Activated naive CD8-positive, alpha-beta T cell treated with anti-CD3 and anti-CD28 coated beads for 36 hours (primary cell): ENCODE results near the gene AAK1. TPM values are rescaled to one million over a fixed set of nuclear protein-coding genes. Genes with fewer than 3 reads are reported as not detected.

Experiments
- DNase-seq: peaks from one replicate; pipeline ENCODE4 v3.0.0; 2021
- H3K27ac Mint-ChIP-seq: one replicate; pipeline ENCODE4 v1.8.0; 2022; ENCODE audit warnings: mild to moderate bottlenecking, moderate library complexity, mixed read lengths
- H3K27me3 Mint-ChIP-seq: one replicate; pipeline ENCODE4 v1.8.0; 2022; ENCODE audit warnings: mild to moderate bottlenecking, mixed read lengths
- H3K36me3 Mint-ChIP-seq: one replicate; pipeline ENCODE4 v1.8.0; 2021; ENCODE audit warnings: mild to moderate bottlenecking, mixed read lengths
- H3K4me1 Mint-ChIP-seq: one replicate; pipeline ENCODE4 v1.8.0; 2021; ENCODE audit warnings: mixed read lengths
- H3K4me3 Mint-ChIP-seq: one replicate; pipeline ENCODE4 v1.8.0; 2022; ENCODE audit warnings: mild to moderate bottlenecking, moderate library complexity, mixed read lengths
- H3K9me3 Mint-ChIP-seq: one replicate; pipeline ENCODE4 v1.8.0; 2022; ENCODE audit warnings: mixed read lengths
- total RNA-seq, 2 experiments: library from RNA; stranded (reverse); gene quantifications; one replicate each; pipeline ENCODE4 v1.2.3, GENCODE V29; 2021

Gene AAK1
- total RNA-seq, 2 experiments from 2014 or later: 78.3 to 85.4 TPM

DNA sequence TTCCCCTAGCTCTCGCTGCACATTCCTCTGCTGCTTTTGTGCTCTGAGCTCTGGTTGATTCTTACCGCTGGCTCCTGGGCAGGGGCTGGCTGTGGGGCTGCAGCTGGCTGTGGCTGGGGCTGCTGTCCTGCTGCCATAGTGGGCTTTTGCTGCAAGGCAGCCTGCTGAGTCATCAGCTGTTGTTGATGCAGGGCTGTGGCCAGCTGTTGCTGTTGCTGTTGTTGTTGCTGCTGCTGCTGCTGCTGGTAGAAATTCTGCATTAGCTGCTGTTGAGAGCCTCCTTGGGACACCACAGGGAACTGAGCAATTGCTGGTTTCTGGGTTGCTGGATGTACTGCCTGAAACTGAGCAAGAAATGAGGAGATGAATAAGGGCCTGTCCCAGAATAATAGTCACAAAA is 129.1 kb downstream of the AAK1 start:
- Mint-ChIP-seq H3K4me3 (no peak overlapping the region), H3K4me1 (peaks cover 2% of the 10 kb centered on the region), H3K27ac (no peak overlapping the region), H3K27me3 (no peaks in the 10 kb centered on the region), H3K36me3 (peaks cover 57% of the 10 kb centered on the region), H3K9me3 (peaks cover 5% of the 10 kb centered on the region)
- DNase-seq: no peak

DNA sequence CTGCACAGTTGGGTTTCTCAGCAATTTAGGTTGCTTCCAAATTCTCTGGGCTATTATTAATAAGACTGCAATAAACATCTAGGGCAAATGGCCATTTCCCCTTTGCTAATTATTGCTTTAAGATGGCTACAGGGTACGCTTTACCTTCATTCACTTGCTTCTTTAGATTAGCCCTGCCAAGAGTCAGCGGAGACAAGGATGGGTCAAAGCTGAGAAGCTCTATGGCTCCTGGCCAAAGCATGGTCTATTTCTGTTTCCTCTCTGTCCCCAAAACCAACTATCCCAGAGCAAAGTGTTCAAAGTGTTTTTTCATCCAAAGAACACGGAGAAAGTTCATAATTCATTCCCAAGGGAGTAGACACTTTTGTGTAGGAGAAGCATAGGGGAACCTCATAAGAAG is 131.1 kb downstream of the AAK1 start:
- no peak overlapping the region for H3K4me3 Mint-ChIP-seq
- peaks cover 66% of the 10 kb centered on the region for H3K36me3 Mint-ChIP-seq
- peaks cover 19% of the 10 kb centered on the region for H3K4me1 Mint-ChIP-seq
- H3K9me3 Mint-ChIP-seq: peaks cover 5% of the 10 kb centered on the region
- H3K27me3 Mint-ChIP-seq: no peaks in the 10 kb centered on the region
- no peak overlapping the region for H3K27ac Mint-ChIP-seq
- DNase-seq: no peak

DNA sequence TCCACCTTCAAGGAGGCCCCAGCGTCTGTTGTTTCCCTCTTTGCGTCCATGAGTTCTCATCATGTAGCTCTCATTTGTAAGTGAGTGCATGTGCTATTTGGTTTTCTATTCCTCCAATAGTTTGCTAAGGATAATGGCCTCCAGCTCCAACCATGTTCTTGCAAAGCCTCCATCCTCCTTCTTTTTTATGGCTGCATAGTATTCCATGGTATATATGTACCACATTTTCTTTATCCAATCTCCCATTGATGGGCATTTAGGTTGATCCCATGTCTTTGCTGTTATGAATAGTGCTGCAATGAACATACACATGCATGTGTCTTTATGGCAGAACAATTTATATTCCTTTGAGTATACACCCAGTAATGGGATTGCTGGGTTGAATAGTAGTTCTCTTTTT is 133.3 kb downstream of the AAK1 start:
- Mint-ChIP-seq H3K27me3 (no peaks in the 10 kb centered on the region), H3K27ac (peak overlapping the region; percentile 40), H3K4me3 (no peak overlapping the region), H3K4me1 (peaks cover 27% of the 10 kb centered on the region), H3K9me3 (peaks cover 5% of the 10 kb centered on the region), H3K36me3 (peaks cover 79% of the 10 kb centered on the region)
- no peak for DNase-seq

DNA sequence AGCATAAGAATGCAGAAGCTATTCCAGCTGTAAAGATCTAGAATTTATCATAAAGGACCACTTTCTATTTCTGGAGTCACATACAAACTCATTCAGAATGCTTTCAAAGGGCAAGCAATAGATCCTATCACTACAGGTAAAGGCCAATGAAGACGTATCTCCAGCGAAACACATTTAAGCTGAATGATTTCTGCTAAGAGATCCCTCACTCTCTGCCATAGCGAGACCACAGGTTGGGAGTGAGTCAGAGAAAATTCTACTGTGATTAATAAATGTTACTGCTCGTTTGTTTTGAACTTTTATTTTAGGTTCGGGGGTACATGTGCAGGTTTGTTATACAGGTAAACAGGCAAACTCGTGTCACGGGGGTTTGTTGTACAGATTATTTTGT is 133.8 kb downstream of the AAK1 start:
- Mint-ChIP-seq H3K4me3 (no peak overlapping the region), H3K4me1 (peaks cover 27% of the 10 kb centered on the region), H3K27ac (no peak overlapping the region), H3K36me3 (peaks cover 79% of the 10 kb centered on the region), H3K9me3 (peaks cover 5% of the 10 kb centered on the region), H3K27me3 (no peaks in the 10 kb centered on the region)
- DNase-seq: no peak

DNA sequence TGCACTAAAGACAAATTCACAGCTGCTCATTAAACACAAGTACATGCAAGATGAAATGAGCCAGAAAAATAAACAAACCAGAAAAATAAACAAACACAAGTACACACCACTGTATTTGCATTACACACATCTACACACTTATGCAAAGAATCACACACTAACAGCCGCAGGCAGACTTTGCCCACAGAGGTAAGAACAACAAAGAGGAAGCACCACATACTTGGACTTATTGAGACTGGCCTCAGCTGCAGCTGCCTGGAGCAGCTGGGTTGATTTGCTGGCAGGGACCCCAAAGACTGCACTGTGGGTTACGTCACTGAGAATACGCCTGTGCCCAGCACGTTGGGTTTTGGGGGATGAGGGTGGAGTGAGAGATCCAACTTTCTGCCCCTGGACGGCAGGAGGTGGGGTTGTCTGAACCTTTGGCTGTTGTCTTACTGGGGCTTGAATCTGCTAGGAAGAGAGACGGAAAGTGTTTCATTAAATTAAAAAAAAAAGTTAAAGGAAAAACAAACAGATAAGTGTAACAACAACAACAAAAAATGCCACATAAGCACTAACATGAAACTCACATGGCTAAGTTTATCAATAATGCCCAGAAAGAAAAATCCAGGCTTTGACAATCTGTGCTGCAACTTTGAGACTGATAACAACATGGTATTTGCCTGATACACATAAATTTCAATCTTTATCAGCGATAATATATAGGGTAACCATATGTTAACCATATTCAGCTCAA is 134.4 kb downstream of the AAK1 start:
- no peak for DNase-seq
- Mint-ChIP-seq H3K27ac (peak overlapping the region; percentile 82), H3K36me3 (peaks cover 74% of the 10 kb centered on the region), H3K27me3 (no peaks in the 10 kb centered on the region), H3K4me3 (no peak overlapping the region), H3K4me1 (peaks cover 27% of the 10 kb centered on the region), H3K9me3 (peaks cover 5% of the 10 kb centered on the region)

DNA sequence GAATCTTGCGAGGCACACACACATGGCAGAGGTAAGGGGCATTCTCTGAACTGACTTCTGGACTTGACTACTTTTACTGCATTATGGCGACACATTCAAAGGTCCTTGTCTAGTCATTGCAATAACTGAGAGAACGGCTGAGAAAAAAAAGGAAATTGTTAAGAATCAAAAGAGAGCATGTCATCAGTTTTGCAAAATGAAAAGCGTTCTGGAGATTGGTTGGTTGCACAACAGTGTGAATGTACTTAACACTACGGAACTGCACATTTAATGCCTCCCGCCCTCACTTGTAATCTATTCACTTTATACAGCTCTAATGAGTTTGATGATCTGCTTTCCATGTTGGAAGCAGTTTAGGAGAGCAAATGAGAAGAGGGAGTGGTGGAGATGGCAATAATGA is 137.8 kb downstream of the AAK1 start:
- no peak overlapping the region for H3K27ac Mint-ChIP-seq
- H3K27me3 Mint-ChIP-seq: no peaks in the 10 kb centered on the region
- peaks cover 5% of the 10 kb centered on the region for H3K9me3 Mint-ChIP-seq
- DNase-seq: no peak
- H3K4me1 Mint-ChIP-seq: peaks cover 32% of the 10 kb centered on the region
- H3K36me3 Mint-ChIP-seq: peaks cover 46% of the 10 kb centered on the region
- H3K4me3 Mint-ChIP-seq: no peak overlapping the region

DNA sequence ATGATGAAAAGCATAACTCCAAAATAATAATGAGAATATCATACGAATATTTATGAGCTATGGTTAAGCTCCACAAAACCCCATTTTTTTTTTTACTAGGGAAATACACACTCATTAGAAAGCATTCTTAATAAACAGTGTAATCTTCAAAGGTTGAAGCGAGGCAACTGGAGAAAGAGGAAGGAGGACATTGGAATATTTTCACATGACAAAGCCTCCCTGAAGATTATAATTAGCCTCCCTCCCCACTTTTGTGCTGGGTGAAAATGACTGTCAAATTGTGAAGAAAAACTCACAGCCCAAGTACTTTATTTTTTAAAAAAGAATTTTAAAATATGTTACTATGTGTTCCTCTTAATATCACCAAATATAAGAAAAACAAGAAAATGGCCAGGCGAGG is 142.2 kb downstream of the AAK1 start:
- H3K27me3 Mint-ChIP-seq: no peaks in the 10 kb centered on the region
- peaks cover 31% of the 10 kb centered on the region for H3K36me3 Mint-ChIP-seq
- no peaks in the 10 kb centered on the region for H3K9me3 Mint-ChIP-seq
- peak overlapping the region; percentile 47 for H3K27ac Mint-ChIP-seq
- H3K4me3 Mint-ChIP-seq: no peak overlapping the region
- no peak for DNase-seq
- peaks cover 31% of the 10 kb centered on the region for H3K4me1 Mint-ChIP-seq

DNA sequence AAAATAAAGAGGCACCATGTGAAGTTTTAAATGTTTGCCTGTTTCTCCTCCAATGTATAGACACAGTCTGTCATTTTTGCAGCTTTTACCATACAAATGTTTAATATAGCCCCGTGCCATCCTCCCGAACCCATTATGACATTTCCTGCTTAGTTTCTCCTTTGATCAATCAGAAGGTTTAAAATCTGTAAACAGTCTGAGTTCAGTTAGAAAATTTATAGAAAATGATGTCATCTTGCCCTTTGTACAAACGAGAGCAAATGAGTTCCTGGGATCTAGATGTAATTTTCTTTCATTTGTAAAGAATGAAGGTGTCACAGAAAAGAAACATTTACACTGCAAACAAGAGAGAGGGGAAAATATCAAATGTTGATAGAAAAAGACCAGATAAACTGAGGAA is 143.6 kb downstream of the AAK1 start:
- Mint-ChIP-seq H3K36me3 (peaks cover 22% of the 10 kb centered on the region), H3K27me3 (no peaks in the 10 kb centered on the region), H3K27ac (peak overlapping the region; percentile 78), H3K4me3 (peak overlapping the region; percentile 26), H3K4me1 (peaks cover 31% of the 10 kb centered on the region), H3K9me3 (no peaks in the 10 kb centered on the region)
- DNase-seq: no peak

DNA sequence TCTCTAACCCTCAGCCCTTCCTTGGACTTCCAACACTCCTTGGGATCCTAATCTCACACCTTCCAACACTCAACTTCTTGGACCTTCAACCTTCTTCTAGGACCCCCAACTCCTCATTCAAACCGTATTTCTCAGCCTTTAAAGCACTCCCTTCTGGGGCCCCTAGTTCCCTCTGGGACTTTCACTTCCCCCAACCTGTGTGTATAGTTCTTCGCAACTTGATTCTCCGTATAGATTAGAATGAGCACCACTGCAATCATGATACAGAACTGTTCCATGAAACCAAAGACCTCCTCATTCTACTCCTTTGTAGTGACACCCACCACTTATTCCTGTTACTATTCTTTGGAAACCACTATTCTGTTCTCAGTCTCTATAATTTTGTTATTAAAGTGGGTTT is 144.3 kb downstream of the AAK1 start:
- peak overlapping the region; percentile 86 for H3K27ac Mint-ChIP-seq
- peaks cover 31% of the 10 kb centered on the region for H3K4me1 Mint-ChIP-seq
- no peaks in the 10 kb centered on the region for H3K9me3 Mint-ChIP-seq
- no peak for DNase-seq
- H3K36me3 Mint-ChIP-seq: peaks cover 22% of the 10 kb centered on the region
- H3K27me3 Mint-ChIP-seq: no peaks in the 10 kb centered on the region
- H3K4me3 Mint-ChIP-seq: peak overlapping the region; percentile 26

DNA sequence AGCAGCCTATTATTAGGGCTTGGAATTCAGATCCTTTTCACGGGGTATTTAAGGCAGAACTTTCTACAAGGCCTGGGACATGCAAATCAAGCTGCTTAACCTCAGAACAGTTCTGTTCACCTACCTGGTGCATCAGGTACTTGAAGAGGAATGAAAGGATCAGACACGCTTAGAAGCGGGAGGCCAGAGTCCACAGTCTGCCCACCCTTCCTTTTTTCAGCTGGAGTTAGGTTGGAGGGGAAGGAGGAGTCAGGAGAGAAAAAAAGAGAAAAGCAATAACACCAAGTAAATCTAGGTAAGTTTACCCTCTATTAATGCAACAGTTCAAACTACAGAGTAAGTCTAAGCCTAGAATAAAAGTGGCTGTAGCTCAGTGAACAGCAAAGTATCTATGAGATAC is 147.7 kb downstream of the AAK1 start:
- Mint-ChIP-seq H3K9me3 (no peaks in the 10 kb centered on the region), H3K4me3 (no peak overlapping the region), H3K36me3 (peaks cover 32% of the 10 kb centered on the region), H3K4me1 (peaks cover 39% of the 10 kb centered on the region), H3K27me3 (no peaks in the 10 kb centered on the region), H3K27ac (no peak overlapping the region)
- DNase-seq: no peak

DNA sequence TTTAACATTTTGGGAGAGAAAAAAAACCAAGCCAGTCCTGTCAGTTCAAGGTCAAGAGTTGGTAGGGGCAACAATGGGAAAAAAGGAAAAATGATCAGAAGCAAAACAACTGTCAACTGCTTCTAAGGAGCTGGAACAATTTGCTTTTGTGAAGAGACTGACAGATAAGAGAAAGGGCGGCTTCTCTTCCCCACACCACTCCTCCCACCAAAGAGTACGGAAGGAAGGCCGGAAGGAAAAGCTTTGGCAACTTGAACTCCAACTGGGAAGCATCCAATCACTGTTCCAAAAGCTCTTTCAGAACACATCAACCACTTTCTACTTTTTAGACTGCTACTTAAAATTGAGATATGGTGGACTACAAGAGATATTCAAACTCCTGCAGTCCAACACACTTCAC is 148.5 kb downstream of the AAK1 start:
- H3K27ac Mint-ChIP-seq: peak overlapping the region; percentile 15
- H3K4me1 Mint-ChIP-seq: peaks cover 41% of the 10 kb centered on the region
- peaks cover 2% of the 10 kb centered on the region for H3K9me3 Mint-ChIP-seq
- DNase-seq: no peak
- H3K4me3 Mint-ChIP-seq: no peak overlapping the region
- H3K36me3 Mint-ChIP-seq: peaks cover 38% of the 10 kb centered on the region
- no peaks in the 10 kb centered on the region for H3K27me3 Mint-ChIP-seq

DNA sequence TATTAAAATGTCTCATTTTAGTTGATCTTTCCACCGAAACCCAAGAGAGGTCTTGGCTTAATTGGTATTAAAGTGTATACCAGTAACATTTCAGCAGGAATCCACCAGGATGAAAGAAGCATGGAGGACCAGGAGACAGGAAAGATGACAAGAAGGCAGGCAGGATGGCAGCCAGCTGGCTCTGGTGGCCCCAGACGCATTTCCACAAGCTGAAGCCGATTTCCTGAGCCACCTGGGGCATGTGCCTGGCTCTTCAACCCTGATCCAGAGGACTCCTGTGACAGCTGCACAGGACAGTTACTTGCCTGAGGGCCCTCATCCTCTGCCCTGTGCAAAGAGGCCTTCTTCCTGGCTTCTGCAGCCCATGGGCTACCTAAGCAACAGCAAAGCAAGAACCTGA is 149.4 kb downstream of the AAK1 start:
- H3K36me3 Mint-ChIP-seq: peaks cover 37% of the 10 kb centered on the region
- peaks cover 38% of the 10 kb centered on the region for H3K4me1 Mint-ChIP-seq
- no peak overlapping the region for H3K27ac Mint-ChIP-seq
- no peak overlapping the region for H3K4me3 Mint-ChIP-seq
- peaks cover 2% of the 10 kb centered on the region for H3K9me3 Mint-ChIP-seq
- no peak for DNase-seq
- no peaks in the 10 kb centered on the region for H3K27me3 Mint-ChIP-seq

DNA sequence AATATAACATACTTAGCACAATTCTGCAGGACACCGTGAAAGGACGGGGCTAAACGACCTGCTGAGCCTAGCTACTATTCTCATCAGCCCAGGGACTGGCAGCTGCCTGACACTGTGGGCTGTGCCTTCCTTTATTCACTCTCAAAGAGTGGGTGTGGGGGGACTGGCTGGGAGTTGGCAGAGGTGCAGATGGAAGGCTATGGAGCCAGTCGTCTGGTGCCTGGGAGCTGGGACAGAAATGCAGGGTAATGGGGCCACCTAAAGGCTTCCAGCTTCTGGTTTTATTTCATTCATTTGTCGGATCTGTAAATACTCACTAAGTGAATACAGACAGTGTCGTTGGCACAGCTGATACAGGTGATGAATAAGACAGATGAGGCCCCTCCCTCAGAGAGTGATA is 150.3 kb downstream of the AAK1 start:
- peak overlapping the region; percentile 51 for H3K27ac Mint-ChIP-seq

DNA sequence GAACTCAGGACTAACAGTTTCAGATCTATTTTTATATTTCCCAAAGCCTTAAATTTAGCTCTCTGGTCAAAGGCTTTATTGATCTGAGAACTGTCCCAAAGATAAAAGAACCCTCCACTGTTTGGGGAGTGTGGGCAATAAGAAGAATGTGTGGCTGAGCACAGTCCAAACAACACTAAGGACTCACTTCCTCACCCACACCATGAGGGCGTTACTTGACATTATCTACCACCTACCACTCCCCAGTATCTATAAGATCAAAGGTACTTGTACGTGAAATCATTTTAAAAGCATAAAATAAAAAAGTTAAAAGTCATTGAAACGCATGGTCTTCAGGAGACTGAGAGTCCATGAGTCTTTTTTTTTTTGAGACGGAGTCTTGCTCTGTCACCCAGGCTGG is 151.7 kb downstream of the AAK1 start:
- peaks cover 33% of the 10 kb centered on the region for H3K36me3 Mint-ChIP-seq
- H3K27me3 Mint-ChIP-seq: no peaks in the 10 kb centered on the region
- no peak for DNase-seq
- H3K4me3 Mint-ChIP-seq: no peak overlapping the region
- peaks cover 2% of the 10 kb centered on the region for H3K9me3 Mint-ChIP-seq
- peak overlapping the region; percentile 60 for H3K27ac Mint-ChIP-seq
- peaks cover 26% of the 10 kb centered on the region for H3K4me1 Mint-ChIP-seq

More for the DNA sequence above, 150.3 kb downstream of the AAK1 start:
- Mint-ChIP-seq H3K9me3 (peaks cover 2% of the 10 kb centered on the region), H3K4me1 (peaks cover 30% of the 10 kb centered on the region), H3K36me3 (peaks cover 34% of the 10 kb centered on the region), H3K27me3 (no peaks in the 10 kb centered on the region), H3K4me3 (no peak overlapping the region)
- DNase-seq: no peak

DNA sequence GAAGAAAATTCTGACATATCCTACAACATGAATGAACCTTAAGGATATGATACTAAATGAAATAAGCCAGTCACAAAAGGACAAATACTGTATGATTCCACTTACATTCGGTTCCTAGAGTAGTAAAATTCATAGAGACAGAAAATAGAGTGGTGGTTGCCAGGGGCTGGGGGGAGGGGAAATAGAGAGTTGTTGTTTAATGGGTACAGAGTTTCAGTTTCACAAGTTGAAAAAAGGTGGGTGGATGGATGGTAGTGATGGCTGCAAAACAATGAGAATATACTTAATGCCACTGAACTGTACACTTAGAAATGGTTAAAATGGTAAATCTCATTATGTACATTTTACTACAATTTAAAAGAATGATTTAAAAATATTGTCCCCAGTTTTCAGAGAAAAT is 153.1 kb downstream of the AAK1 start:
- H3K27ac Mint-ChIP-seq: peak overlapping the region; percentile 42
- peak; percentile 34 for DNase-seq
- peaks cover 39% of the 10 kb centered on the region for H3K36me3 Mint-ChIP-seq
- H3K4me1 Mint-ChIP-seq: peaks cover 26% of the 10 kb centered on the region
- no peaks in the 10 kb centered on the region for H3K27me3 Mint-ChIP-seq
- no peak overlapping the region for H3K4me3 Mint-ChIP-seq
- peaks cover 2% of the 10 kb centered on the region for H3K9me3 Mint-ChIP-seq

DNA sequence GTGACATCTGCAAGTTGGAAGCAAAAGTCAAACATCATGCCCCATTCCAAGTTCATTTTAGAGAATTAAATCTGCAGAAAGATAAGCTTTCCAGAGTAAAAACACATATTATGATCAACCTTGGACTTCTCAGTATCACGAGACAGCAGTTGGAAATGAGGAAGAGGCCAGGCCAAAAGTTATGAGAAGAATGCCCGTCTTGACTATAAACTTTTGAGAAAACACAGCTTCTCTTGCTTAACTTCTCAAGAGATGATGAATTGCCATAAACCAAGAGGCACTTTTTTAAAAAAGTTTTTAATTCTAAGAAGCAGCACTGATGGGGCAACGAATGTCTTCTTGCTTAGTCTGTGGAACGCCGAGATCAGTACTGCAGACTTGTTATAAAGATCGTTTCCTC is 153.7 kb downstream of the AAK1 start:
- peaks cover 2% of the 10 kb centered on the region for H3K9me3 Mint-ChIP-seq
- H3K27me3 Mint-ChIP-seq: no peaks in the 10 kb centered on the region
- H3K4me1 Mint-ChIP-seq: peaks cover 26% of the 10 kb centered on the region
- peak overlapping the region; percentile 13 for H3K27ac Mint-ChIP-seq
- no peak overlapping the region for H3K4me3 Mint-ChIP-seq
- peaks cover 39% of the 10 kb centered on the region for H3K36me3 Mint-ChIP-seq
- DNase-seq: no peak
